ENCODE results near the gene TAT. TPM values are rescaled to one million over a fixed set of nuclear protein-coding genes. Genes with fewer than 3 reads are reported as not detected.
A peak's percentile ranks its signal among the peaks of the same experiment; 100 is the strongest.

TAT gene
- total and polyA plus RNA-seq, 2 donors from 2014 or later = not detected

- no peak for FAIRE-seq
- H3K4me3 ChIP-seq (ENCODE audit: low read length in 3 of 3) = no peak overlapping the region
- intact Hi-C loops (cut with DNase I) = loop anchor here (5.0 kb wide), 1 partner anchor 199 kb away; no protein-coding TSS in a partner anchor
Measured at GRCh38 chr16:71610936-71611871, 34.3 kb upstream of the TAT start.

GRCh38 chr16:71610447-71610846, 33.6 kb upstream of the TAT start:
- Histone ChIP-seq H3K4me1 (ENCODE audit: control insufficient read depth in 2 of 3, insufficient read depth in 2 of 3, low read depth in 1 of 3, low read length in 3 of 3) (no peaks in the 10 kb centered on the region), H3K9me3 (ENCODE audit: control insufficient read depth in 2 of 3, insufficient read depth in 1 of 3, low read length in 3 of 3) (no peaks in the 10 kb centered on the region), H3K36me3 (ENCODE audit: control insufficient read depth in 2 of 3, insufficient read depth in 3 of 3, low read length in 3 of 3) (no peaks in the 10 kb centered on the region), H3K9ac (ENCODE audit: low read length in 3 of 3) (no peak overlapping the region), H3K27me3 (ENCODE audit: control insufficient read depth, insufficient read depth, low read length) (no peaks in the 10 kb centered on the region), H3K4me3 (ENCODE audit: low read length in 3 of 3) (no peak overlapping the region), H3K27ac (ENCODE audit: low read depth in 2 of 2, low read length in 2 of 2) (no peak overlapping the region)
- intact Hi-C loops (cut with DNase I) = loop anchor here (5.0 kb wide), 1 partner anchor 198 kb away; no protein-coding TSS in a partner anchor
- no peak for DNase-seq
- TF ChIP-seq, protein P1, sequence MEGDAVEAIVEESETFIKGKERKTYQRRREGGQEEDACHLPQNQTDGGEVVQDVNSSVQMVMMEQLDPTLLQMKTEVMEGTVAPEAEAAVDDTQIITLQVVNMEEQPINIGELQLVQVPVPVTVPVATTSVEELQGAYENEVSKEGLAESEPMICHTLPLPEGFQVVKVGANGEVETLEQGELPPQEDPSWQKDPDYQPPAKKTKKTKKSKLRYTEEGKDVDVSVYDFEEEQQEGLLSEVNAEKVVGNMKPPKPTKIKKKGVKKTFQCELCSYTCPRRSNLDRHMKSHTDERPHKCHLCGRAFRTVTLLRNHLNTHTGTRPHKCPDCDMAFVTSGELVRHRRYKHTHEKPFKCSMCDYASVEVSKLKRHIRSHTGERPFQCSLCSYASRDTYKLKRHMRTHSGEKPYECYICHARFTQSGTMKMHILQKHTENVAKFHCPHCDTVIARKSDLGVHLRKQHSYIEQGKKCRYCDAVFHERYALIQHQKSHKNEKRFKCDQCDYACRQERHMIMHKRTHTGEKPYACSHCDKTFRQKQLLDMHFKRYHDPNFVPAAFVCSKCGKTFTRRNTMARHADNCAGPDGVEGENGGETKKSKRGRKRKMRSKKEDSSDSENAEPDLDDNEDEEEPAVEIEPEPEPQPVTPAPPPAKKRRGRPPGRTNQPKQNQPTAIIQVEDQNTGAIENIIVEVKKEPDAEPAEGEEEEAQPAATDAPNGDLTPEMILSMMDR (IDR thresholded peaks at IDR 0.05; ENCODE audit: borderline replicate concordance, extremely low read depth, insufficient read depth) = no peak
- no peak for FAIRE-seq

More at GRCh38 chr16:71610936-71611871, 34.3 kb upstream of the TAT start:
- peak overlapping the region in 1 of 3 donors; percentile 26 for H3K9ac ChIP-seq (ENCODE audit: low read length in 3 of 3)
- H3K27ac ChIP-seq (ENCODE audit: low read depth in 2 of 2, low read length in 2 of 2) = no peak overlapping the region
- DNase-seq = peak; percentile 82 to 89 (median 86)
- H3K4me1 ChIP-seq (ENCODE audit: control insufficient read depth in 2 of 3, insufficient read depth in 2 of 3, low read depth in 1 of 3, low read length in 3 of 3) = no peaks in the 10 kb centered on the region
- TF ChIP-seq, protein P1 (IDR thresholded peaks at IDR 0.05; ENCODE audit: borderline replicate concordance, extremely low read depth, insufficient read depth) = peak; percentile 78
- no peaks in the 10 kb centered on the region for H3K9me3 ChIP-seq (ENCODE audit: control insufficient read depth in 2 of 3, insufficient read depth in 1 of 3, low read length in 3 of 3)
- no peaks in the 10 kb centered on the region for H3K27me3 ChIP-seq (ENCODE audit: control insufficient read depth, insufficient read depth, low read length)
- H3K36me3 ChIP-seq (ENCODE audit: control insufficient read depth in 2 of 3, insufficient read depth in 3 of 3, low read length in 3 of 3) = no peaks in the 10 kb centered on the region

- no peaks in the 10 kb centered on the region for H3K9me3 ChIP-seq (ENCODE audit: control insufficient read depth in 2 of 3, insufficient read depth in 1 of 3, low read length in 3 of 3)
- no peaks in the 10 kb centered on the region for H3K36me3 ChIP-seq (ENCODE audit: control insufficient read depth in 2 of 3, insufficient read depth in 3 of 3, low read length in 3 of 3)
Measured at GRCh38 chr16:71609066-71609465, 32.2 kb upstream of the TAT start.

More at GRCh38 chr16:71609066-71609465, 32.2 kb upstream of the TAT start:
- intact Hi-C loops (cut with DNase I) = no loop called here
- FAIRE-seq = no peak
- H3K4me1 ChIP-seq (ENCODE audit: control insufficient read depth in 2 of 3, insufficient read depth in 2 of 3, low read depth in 1 of 3, low read length in 3 of 3) = no peaks in the 10 kb centered on the region
- no peak overlapping the region for H3K4me3 ChIP-seq (ENCODE audit: low read length in 3 of 3)
- H3K9ac ChIP-seq (ENCODE audit: low read length in 3 of 3) = no peak overlapping the region
- no peaks in the 10 kb centered on the region for H3K27me3 ChIP-seq (ENCODE audit: control insufficient read depth, insufficient read depth, low read length)
- TF ChIP-seq, protein P1 (IDR thresholded peaks at IDR 0.05; ENCODE audit: borderline replicate concordance, extremely low read depth, insufficient read depth) = no peak
- H3K27ac ChIP-seq (ENCODE audit: low read depth in 2 of 2, low read length in 2 of 2) = no peak overlapping the region
- DNase-seq = no peak

Measured in kidney (tissue), 14 donors.